ENCODE measurements around the gene UFD1.
"Not testable (repeated sequence)": the region's sequence is repeated elsewhere in the genome, so short reads cannot be mapped to it uniquely, and the experiment has no call there.

Gene UFD1

DNA sequence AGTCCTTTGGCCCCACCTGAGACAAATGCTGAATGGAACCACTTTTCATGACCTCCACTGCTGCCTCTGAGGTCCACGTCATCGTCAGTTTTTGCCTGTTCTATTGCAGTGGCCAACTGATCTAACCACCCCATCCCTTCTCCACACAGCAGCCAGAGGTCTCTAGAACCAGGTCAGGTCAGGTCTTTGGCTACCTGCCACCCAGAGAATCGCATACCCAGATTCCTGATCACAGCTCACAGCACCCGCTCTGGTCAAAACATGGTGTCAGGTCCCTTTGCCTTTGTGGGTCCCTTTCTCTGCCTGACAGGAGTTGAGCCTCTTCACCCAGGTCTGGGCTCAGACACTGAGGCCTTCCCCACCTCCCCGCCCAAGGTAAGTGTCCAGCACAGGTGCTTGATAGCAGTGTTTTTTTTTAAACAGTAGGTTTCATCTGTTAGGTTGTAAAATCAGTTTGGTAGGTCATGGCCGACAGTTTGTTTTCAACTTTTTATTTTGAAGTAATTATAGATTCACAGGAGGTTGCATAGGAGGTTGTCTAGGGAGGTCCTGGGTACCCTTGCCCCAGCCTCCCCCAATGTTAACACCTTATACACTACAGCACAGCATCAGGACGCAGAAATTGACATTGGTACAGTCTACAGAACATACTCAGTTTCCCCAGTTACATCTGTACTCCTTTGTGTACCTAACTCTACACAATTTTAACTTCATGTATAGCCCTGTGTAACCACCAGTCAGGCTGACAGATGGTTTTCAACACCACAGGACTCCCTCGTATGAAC, 38.4 kb downstream of the UFD1 start:
- no peak for DNase-seq (ENCODE audit: low read depth, low spot score)
- no peak overlapping the region for H3K4me3 ChIP-seq (ENCODE audit: low read depth, low read length)
- TF ChIP-seq, protein P1, sequence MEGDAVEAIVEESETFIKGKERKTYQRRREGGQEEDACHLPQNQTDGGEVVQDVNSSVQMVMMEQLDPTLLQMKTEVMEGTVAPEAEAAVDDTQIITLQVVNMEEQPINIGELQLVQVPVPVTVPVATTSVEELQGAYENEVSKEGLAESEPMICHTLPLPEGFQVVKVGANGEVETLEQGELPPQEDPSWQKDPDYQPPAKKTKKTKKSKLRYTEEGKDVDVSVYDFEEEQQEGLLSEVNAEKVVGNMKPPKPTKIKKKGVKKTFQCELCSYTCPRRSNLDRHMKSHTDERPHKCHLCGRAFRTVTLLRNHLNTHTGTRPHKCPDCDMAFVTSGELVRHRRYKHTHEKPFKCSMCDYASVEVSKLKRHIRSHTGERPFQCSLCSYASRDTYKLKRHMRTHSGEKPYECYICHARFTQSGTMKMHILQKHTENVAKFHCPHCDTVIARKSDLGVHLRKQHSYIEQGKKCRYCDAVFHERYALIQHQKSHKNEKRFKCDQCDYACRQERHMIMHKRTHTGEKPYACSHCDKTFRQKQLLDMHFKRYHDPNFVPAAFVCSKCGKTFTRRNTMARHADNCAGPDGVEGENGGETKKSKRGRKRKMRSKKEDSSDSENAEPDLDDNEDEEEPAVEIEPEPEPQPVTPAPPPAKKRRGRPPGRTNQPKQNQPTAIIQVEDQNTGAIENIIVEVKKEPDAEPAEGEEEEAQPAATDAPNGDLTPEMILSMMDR (IDR thresholded peaks at IDR 0.05; ENCODE audit: low read depth, low read length) = no peak
- in situ Hi-C loops (cut with HindIII; ENCODE audit: low sequenced_read_pairs) = no loop called here

DNA sequence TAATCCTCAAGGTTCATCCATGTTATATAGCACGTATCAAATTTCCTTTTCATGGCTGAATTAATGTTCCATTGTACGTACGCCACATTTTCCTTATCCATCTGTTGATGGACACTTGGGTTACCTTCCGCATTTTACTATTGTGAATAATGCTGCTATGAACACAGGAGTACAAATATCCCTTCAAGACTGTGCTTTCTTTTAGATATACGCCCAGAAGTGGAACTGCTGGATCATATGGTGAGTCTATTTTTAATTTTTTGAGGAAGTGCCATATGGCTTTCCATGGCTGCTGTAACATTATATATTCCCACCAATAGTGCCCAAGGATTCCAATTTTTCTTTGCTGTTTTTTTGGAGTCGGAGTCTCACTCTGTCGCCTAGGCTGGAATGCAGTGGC, 40.7 kb downstream of the UFD1 start:
- no peak for DNase-seq (ENCODE audit: low read depth, low spot score)
- in situ Hi-C loops (cut with HindIII; ENCODE audit: low sequenced_read_pairs) = no loop called here
- TF ChIP-seq, protein P1 (IDR thresholded peaks at IDR 0.05; ENCODE audit: low read depth, low read length) = no peak
- no peak overlapping the region for H3K4me3 ChIP-seq (ENCODE audit: low read depth, low read length)

DNA sequence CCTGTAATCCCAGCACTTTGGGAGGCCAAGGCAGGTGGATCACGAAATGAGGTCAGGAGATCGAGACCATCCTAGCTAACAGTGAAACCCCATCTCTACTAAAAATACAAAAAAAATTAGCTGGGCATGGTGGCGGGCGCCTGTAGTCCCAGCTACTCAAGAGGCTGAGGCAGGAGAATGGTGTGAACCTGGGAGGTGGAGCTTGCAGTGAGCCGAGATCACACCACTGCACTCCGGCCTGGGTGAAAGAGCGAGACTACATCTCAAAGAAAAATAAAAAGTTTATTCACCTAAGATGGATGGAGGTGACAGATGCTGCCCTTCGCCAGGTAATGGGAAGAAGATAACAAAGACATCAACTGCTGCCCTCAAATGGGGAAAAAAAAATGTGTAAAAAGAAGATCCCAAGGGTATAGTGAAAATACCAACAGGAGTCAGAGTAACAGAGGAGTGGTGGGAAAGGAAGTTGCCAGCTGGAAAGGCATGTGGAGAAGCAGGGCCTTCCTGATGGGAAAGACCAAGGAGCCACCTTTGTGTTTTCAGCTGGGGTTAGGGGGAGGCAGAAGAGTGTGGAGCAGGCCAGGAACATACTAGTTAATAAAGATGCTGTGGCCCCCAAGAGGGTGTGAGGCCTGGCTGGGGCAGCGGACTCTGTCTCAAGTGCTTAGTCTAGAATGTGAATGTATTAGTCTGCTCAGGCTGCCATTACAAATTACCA, 42.4 kb downstream of the UFD1 start:
- in situ Hi-C loops (cut with HindIII; ENCODE audit: low sequenced_read_pairs); DNase-seq (ENCODE audit: low read depth, low spot score); H3K4me3 ChIP-seq (ENCODE audit: low read depth, low read length): not testable (repeated sequence)

DNA sequence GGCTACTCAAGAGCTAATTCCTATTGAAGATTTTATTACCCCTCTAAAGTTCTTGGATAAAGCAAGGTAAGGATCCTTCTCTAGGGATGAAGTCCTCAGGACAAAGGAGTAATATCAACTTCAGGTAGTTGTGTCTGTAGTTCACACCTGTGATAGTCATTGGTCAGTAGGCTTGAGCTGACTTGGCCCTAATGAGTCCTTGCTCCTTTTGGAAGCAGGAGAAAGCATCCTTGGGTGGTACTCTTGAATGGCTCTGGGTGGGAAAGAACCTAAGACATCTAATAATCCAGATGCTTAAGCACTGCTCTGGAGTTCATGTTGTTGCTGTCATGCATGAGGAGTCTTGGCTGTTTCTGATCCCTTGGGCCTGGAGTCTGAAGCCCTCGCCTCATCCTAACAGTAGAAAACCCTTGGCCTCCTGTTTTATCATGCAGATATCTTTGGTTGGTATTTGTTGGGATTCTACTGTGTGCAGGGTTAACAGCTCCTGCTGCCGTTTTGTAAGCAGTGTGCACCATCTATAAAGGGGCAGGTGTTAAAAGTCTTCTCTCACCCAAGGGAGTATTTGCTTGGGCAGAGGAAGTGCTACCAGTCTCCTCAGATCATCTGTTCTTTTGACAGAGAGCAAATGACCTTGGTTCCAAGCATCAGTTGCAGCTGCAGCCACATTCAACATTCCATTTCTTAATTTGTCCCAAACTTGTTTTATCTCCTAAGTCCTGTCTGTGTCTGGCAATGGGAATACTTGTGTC, 44.0 kb downstream of the UFD1 start:
- DNase-seq (ENCODE audit: low read depth, low spot score) = no peak
- no peak overlapping the region for H3K4me3 ChIP-seq (ENCODE audit: low read depth, low read length)
- TF ChIP-seq, protein P1 (IDR thresholded peaks at IDR 0.05; ENCODE audit: low read depth, low read length) = no peak
- in situ Hi-C loops (cut with HindIII; ENCODE audit: low sequenced_read_pairs) = no loop called here

DNA sequence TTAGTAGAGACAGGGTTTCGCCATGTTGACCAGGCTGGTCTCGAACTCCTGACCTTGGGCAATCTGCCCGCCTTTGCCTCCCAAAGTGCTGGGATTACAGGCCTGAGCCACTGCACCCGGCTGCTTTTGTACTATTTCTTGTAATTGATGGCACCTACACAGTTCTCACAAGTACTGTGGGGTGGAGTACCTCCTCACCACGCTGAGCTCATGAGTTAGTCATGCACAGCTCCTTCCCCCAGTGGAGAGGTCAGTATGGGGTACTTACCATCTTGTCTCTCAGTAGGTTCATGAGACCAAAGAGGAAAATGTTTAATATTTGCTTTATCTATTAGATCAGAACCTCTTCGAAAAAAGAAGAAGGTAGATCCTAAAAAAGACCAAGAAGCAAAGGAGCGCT, 44.6 kb downstream of the UFD1 start:
- H3K4me3 ChIP-seq (ENCODE audit: low read depth, low read length) = no peak overlapping the region
- TF ChIP-seq, protein P1 (IDR thresholded peaks at IDR 0.05; ENCODE audit: low read depth, low read length) = no peak
- DNase-seq (ENCODE audit: low read depth, low spot score) = no peak
- in situ Hi-C loops (cut with HindIII; ENCODE audit: low sequenced_read_pairs) = no loop called here

DNA sequence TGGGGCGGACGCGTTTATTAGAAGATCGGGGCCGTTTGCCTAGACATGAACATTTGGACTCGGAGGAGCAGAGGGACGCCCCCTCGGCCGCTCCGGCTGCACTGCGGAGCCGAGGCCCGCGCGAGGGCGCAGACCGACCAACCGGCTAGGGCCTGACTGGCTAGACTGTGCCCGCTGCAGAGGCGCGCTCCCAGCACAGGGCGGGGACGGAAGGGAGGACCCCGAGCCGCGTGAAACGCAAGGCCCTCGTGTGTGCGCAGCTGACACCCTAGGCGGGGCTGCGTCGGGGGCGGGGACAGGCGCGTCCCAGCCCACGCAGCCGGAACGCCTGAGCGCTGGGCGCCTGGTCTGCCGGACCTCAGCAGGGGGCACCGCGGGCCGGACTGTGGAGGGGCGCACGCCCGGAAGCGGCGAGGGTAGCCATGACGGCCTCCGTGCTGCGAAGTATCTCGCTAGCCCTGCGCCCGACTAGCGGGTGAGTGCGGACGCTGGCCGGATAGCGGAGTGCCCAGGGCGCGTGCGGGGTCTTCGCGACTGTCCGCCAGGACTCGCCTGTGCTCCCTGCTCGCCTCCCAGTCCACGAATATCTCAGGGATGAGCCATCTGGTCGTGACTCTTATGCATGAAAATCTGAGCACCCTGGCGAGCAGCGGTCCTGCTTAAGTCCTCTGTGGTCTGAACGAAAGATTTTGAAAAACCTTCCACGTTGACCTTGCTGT, 46.7 kb downstream of the UFD1 start, which contains the start of gene MRPL40:
TSS of gene MRPL40 (plus strand) at position 413 of the 719 bp plus-strand sequence. CDS start at position 423, 10 bp downstream.
- TF ChIP-seq, protein P1 (IDR thresholded peaks at IDR 0.05; ENCODE audit: low read depth, low read length) = no peak
- peak within 1 kb of the TSS; percentile 86 for H3K4me3 ChIP-seq (ENCODE audit: low read depth, low read length)
- in situ Hi-C loops (cut with HindIII; ENCODE audit: low sequenced_read_pairs) = no loop called here
- peak; percentile 94 for DNase-seq (ENCODE audit: low read depth, low spot score)

Data from astrocyte of the spinal cord (primary cell).